HepG2 (cell line): ENCODE results near the gene PEX12. TPM values are rescaled to one million over a fixed set of nuclear protein-coding genes. Genes with fewer than 3 reads are reported as not detected.

Experiments
- ATAC-seq: fragments of 200-7000 bp; cut with Tn5 transposase; 3 replicates; pipeline ENCODE4 v1.9.1; 2020; ENCODE audit warnings: mild to moderate bottlenecking, moderate library complexity
- BruUV-seq: library from RNA; stranded (reverse); fragments of 400-500 nt; replicated peaks from 2 replicates; lab custom pipeline; 2021; lab: Mats Ljungman, UMichigan
- CTCF ChIA-PET: fragments of 300-600 bp; formaldehyde crosslinking; extraction: SDS; loops from one replicate; lab custom pipeline; 2021; ENCODE audit warnings: low total read pairs, inconsistent platforms, low intra/inter-chr PET ratio; lab: Yijun Ruan, JAX
- POLR2A ChIA-PET: fragments of 350-600 bp; sonication (Branson Sonifier 250); formaldehyde crosslinking; loops from one replicate; lab custom pipeline; 2020; ENCODE audit warnings: antibody characterized with exemption, inconsistent platforms; lab: Yijun Ruan, JAX
- DNase-seq: peaks from one replicate; pipeline ENCODE4 v3.0.0-alpha.2; 2015; ENCODE audit warnings: low spot score
- FAIRE-seq: peaks from 3 replicates; lab custom pipeline; 2011; peaks lifted over from hg19 to GRCh38; lab: Jason Lieb, UNC
- H2AFZ ChIP-seq: one replicate; pipeline ENCODE4 v1.6.1; 2011; ENCODE audit warnings: low read length, inconsistent platforms
- H3K27ac ChIP-seq: fragments of 300-600 bp; 3 replicates; pipeline ENCODE4 v1.8.0; 2011; ENCODE audit warnings: mixed run types, mild to moderate bottlenecking, mixed read lengths, low read length, inconsistent platforms; ENCODE audit not compliant: insufficient read depth; ENCODE audit errors: extremely low read length
- H3K27me3 ChIP-seq, 2 experiments: fragments of 200-600 bp in 1 of 2; 2 replicates in 1 of 2; 3 replicates in 1 of 2; pipeline versions ENCODE4 v1.6.0 to v1.8.0; 2011; ENCODE audit warnings: low read length in 2 of 2, mild to moderate bottlenecking in 2 of 2, moderate library complexity in 2 of 2, inconsistent platforms in 1 of 2; ENCODE audit not compliant: insufficient read depth in 2 of 2, control insufficient read depth in 1 of 2
- H3K36me3 ChIP-seq, 2 experiments: fragments of 200-600 bp in 1 of 2; replicated peaks in 1 of 2; 2 replicates in 1 of 2; 3 replicates in 1 of 2; pipeline versions ENCODE4 v1.5.1 to v1.8.0; 2011; ENCODE audit warnings: low read length in 2 of 2, inconsistent platforms in 1 of 2; ENCODE audit not compliant: insufficient read depth in 2 of 2, control insufficient read depth in 1 of 2
- H3K4me1 ChIP-seq: 2 replicates; pipeline ENCODE4 v1.5.1; 2012; ENCODE audit warnings: low read length, inconsistent platforms; ENCODE audit not compliant: insufficient read depth
- H3K4me2 ChIP-seq: 2 replicates; pipeline ENCODE4 v1.6.0; 2011; ENCODE audit warnings: low read depth, low read length, inconsistent platforms
- H3K4me3 ChIP-seq, 3 experiments: fragments of 200-600 bp in 1 of 3; sonication (generic), shearing (Covaris generic) in 1 of 3; replicated peaks in 1 of 3; 2 replicates each; pipeline ENCODE4 v1.5.1; 2011 to 2016; ENCODE audit warnings: low read length in 3 of 3, inconsistent platforms in 2 of 3, low read depth in 2 of 3, mild to moderate bottlenecking in 2 of 3, control low read depth in 1 of 3, mixed read lengths in 1 of 3; ENCODE audit not compliant: insufficient read depth in 1 of 3
- H3K79me2 ChIP-seq: one replicate; pipeline ENCODE4 v1.6.1; 2011; ENCODE audit warnings: low read length, inconsistent platforms; ENCODE audit not compliant: insufficient read depth
- H3K9ac ChIP-seq: 2 replicates; pipeline ENCODE4 v1.6.0; 2011; ENCODE audit warnings: mild to moderate bottlenecking, low read depth, low read length, inconsistent platforms; ENCODE audit not compliant: insufficient read depth
- H3K9me3 ChIP-seq: 2 replicates; pipeline ENCODE4 v1.5.1; 2012; ENCODE audit warnings: mild to moderate bottlenecking, low read length
- H4K20me1 ChIP-seq: 2 replicates; pipeline ENCODE4 v1.6.0; 2011; ENCODE audit warnings: inconsistent platforms, mild to moderate bottlenecking, low read length, moderate library complexity; ENCODE audit not compliant: insufficient read depth
- STAG1 ChIP-seq: sonication (generic); formaldehyde crosslinking; IDR thresholded peaks from 2 replicates; pipeline ENCODE4 v1.4.0; 2020; ENCODE audit warnings: missing genetic modification reagents
- TEAD2 ChIP-seq: sonication (generic); formaldehyde crosslinking; IDR thresholded peaks from 2 replicates; pipeline ENCODE4 v1.9.0; 2021; ENCODE audit warnings: missing genetic modification reagents
- WGBS: methylation state at CpG from one replicate; pipeline ENCODE4 v1.1.6; 2017; ENCODE audit warnings: low lambda C conversion rate; 5-methylcytosine and 5-hydroxymethylcytosine counted together
- in situ Hi-C: cut with HindIII; loops from 2 replicates; pipeline ENCODE4 v1.10.0; 2017; ENCODE audit warnings: low pct_unique_long_range_greater_than_20kb; ENCODE audit not compliant: extremely low pct_ligation_motif_present
- intact Hi-C: fragments of 100-400 bp; cut with micrococcal nuclease; formaldehyde crosslinking; loops from one replicate; pipeline ENCODE4 v1.10.0; 2022; ENCODE audit not compliant: unreplicated experiment
- polyA plus RNA-seq, 8 experiments: library from polyadenylated mRNA; depleted of rRNA in 3 of 8; stranded (reverse) in 7 of 8; unstranded in 1 of 8; fragments of >200 nt; fragmentation: Illumina TruSeq in 4 of 8; extraction: Trizol in 4 of 8; gene quantifications; 2 replicates each; pipeline versions ENCODE4 v1.2.1 to v1.2.3, GENCODE V29; 2011 to 2016; ENCODE audit warnings: low read depth in 4 of 8, missing spikeins in 1 of 8, mixed read lengths in 1 of 8; ENCODE audit not compliant: insufficient read depth in 1 of 8
- total RNA-seq, 5 experiments: library from RNA; depleted of rRNA; stranded (reverse); fragments of >200 nt; fragmentation: Illumina TruSeq; extraction: Trizol; gene quantifications; 2 replicates each; pipeline ENCODE4 v1.2.3, GENCODE V29; 2016; ENCODE audit warnings: low read depth in 1 of 5
- TF ChIP-seq, protein P1 (sequence below): sonication (generic); formaldehyde crosslinking; IDR thresholded peaks from 2 replicates; pipeline ENCODE4 v1.5.0; 2020; ENCODE audit warnings: mild to moderate bottlenecking, missing genetic modification reagents, moderate library complexity
- TF ChIP-seq, protein P2 (sequence below): sonication (generic); formaldehyde crosslinking; IDR thresholded peaks from 2 replicates; pipeline ENCODE4 v1.9.0; 2022; ENCODE audit warnings: low read depth, missing genetic modification reagents

PEX12 gene
- total and polyA plus RNA-seq, 2 of the 13 experiments (the other 11 are each of a cell fraction or from before 2014, with no cell fraction given), result 5.1 to 11.9 TPM

DNA sequence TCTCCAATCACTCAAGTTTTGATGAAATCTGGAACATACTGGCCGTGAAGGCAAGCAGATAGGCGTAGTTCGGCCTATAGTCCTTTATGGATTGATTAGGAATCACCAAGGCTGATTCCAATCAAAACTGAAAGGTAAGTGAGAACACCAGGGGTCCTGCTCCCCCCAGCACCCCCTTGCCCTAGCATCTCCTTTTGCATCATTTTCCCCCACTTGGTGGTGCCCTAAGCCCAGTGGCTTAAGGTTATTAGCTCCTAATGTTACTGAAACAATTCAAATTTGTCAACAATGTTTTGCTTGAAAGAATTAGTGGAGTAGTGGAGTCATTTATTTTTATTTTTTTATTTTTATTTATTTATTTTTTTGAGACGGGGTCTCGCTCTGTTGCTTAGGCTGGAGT, 22.7 kb downstream of the PEX12 start:
- BruUV-seq, result no TSS peak

More for the DNA sequence above, 22.7 kb downstream of the PEX12 start:
- Histone ChIP-seq H3K4me1 (no peaks in the 10 kb centered on the region), H3K4me2 (no peak overlapping the region), H3K27me3 (peaks cover 5 to 9% of the 10 kb centered on the region in 2 experiments; a peak in 3 of 5 replicates), H3K36me3 (no peaks in the 10 kb centered on the region), H3K9me3 (no peaks in the 10 kb centered on the region), H3K4me3 (no peak overlapping the region), H2AFZ (no peak overlapping the region), H3K27ac (no peak overlapping the region), H3K9ac (no peak overlapping the region), H3K79me2 (no peaks in the 10 kb centered on the region), H4K20me1 (no peaks in the 10 kb centered on the region)
- DNase-seq, result no peak
- 14% methylated on average over 5 of the region's 5 CpGs for WGBS
- FAIRE-seq, result no peak
- intact Hi-C loops, result loop anchor here (5.0 kb wide), 1 partner anchor 192 kb away; no protein-coding TSS in a partner anchor
- ChIA-PET POLR2A (no interaction called here), CTCF (no interaction called here)
- no peak for ATAC-seq
- in situ Hi-C loops, result loop anchor here (10.0 kb wide), 1 partner anchor 189 kb away; no protein-coding TSS in a partner anchor
- TF ChIP-seq, protein P1, sequence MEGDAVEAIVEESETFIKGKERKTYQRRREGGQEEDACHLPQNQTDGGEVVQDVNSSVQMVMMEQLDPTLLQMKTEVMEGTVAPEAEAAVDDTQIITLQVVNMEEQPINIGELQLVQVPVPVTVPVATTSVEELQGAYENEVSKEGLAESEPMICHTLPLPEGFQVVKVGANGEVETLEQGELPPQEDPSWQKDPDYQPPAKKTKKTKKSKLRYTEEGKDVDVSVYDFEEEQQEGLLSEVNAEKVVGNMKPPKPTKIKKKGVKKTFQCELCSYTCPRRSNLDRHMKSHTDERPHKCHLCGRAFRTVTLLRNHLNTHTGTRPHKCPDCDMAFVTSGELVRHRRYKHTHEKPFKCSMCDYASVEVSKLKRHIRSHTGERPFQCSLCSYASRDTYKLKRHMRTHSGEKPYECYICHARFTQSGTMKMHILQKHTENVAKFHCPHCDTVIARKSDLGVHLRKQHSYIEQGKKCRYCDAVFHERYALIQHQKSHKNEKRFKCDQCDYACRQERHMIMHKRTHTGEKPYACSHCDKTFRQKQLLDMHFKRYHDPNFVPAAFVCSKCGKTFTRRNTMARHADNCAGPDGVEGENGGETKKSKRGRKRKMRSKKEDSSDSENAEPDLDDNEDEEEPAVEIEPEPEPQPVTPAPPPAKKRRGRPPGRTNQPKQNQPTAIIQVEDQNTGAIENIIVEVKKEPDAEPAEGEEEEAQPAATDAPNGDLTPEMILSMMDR, result peak; percentile 46
- TF ChIP-seq, protein P2, sequence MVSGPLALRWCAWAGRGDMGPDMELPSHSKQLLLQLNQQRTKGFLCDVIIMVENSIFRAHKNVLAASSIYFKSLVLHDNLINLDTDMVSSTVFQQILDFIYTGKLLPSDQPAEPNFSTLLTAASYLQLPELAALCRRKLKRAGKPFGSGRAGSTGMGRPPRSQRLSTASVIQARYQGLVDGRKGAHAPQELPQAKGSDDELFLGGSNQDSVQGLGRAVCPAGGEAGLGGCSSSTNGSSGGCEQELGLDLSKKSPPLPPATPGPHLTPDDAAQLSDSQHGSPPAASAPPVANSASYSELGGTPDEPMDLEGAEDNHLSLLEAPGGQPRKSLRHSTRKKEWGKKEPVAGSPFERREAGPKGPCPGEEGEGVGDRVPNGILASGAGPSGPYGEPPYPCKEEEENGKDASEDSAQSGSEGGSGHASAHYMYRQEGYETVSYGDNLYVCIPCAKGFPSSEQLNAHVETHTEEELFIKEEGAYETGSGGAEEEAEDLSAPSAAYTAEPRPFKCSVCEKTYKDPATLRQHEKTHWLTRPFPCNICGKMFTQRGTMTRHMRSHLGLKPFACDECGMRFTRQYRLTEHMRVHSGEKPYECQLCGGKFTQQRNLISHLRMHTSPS (CRISPR knock-in tag), result no peak
- TF ChIP-seq STAG1 (CRISPR knock-in tag), result peak; percentile 42; the same call in 1 of the 2 replicates
- TF ChIP-seq TEAD2 (CRISPR knock-in tag), result no peak
